ENCODE measurements around the gene KLHL14.

DNA sequence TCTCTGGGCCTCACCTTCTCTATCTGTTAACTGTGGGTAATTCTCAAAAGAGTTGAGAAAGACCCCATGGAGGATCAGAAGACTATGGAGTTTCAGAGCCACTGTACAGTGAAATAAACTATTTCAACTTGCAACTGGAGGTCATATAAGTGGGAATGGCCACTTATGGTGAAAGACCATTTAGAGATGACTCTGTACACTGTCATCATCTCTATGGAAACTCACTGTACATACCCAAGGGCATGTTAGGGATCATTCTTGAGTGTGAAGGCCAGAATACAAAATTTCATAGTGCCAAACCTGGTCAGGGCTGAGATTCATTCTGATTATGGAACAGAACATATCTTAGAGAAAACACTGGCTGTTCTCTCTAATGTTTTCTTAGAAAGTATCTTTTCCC, 149.3 kb downstream of the KLHL14 start:
- TF ChIP-seq POLR2A (IDR thresholded peaks at IDR 0.05) = no peak
- no peak for TF ChIP-seq CTCF (IDR thresholded peaks at IDR 0.05)

All from heart left ventricle (tissue), 13 donors.